ENCODE data around the gene ZSCAN5C.

GRCh38 chr19:56222901-56223300, 20.8 kb downstream of the ZSCAN5C start:
- TF ChIP-seq CTCF (IDR thresholded peaks at IDR 0.05) (no peak), POLR2A (IDR thresholded peaks at IDR 0.05) (no peak), EP300 (IDR thresholded peaks at IDR 0.05) (no peak)
